ENCODE results near the gene TADA2B. TPM values are rescaled to one million over a fixed set of nuclear protein-coding genes. Genes with fewer than 3 reads are reported as not detected.

Gene TADA2B
- total RNA-seq, 1 donor from 2014 or later = 12.5 TPM

Other genes starting within 250 kb of the TADA2B start
- gene TBC1D14, start 133.5 kb upstream of the TADA2B start, total RNA-seq = 48.1 TPM
- 34.0 TPM for gene GRPEL1, start 24.7 kb downstream of the TADA2B start, total RNA-seq
- 5.0 TPM for gene SORCS2, start 149.2 kb downstream of the TADA2B start, total RNA-seq

All from esophagus mucosa (tissue), 1 donor.